T-cell (primary cell): ENCODE results near the gene TMPO. TPM values are rescaled to one million over a fixed set of nuclear protein-coding genes. Genes with fewer than 3 reads are reported as not detected.
"Not testable (repeated sequence)": the region's sequence is repeated elsewhere in the genome, so short reads cannot be mapped to it uniquely, and the experiment has no call there.

Experiments
- ATAC-seq, 4 experiments: fragments of 200-7000 bp in 3 of 4; fragments of 150-1000 bp in 1 of 4; cut with Tn5 transposase; replicated peaks in 1 of 4; 1 replicate in 3 of 4; 2 replicates in 1 of 4; pipeline ENCODE4 v1.10.0; 2021; ENCODE audit warnings: moderate library complexity in 3 of 4, mild to moderate bottlenecking in 2 of 4, moderate number of reproducible peaks in 1 of 4
- CTCF ChIA-PET, 2 donors: fragments of 300-600 bp; sonication (Branson Sonifier 250); formaldehyde crosslinking; loops; one replicate each; lab custom pipeline; 2022; ENCODE audit warnings: antibody characterized with exemption in 2 of 2; lab: Charles Lee
- POLR2A ChIA-PET, 2 donors: fragments of 300-600 bp; sonication (Branson Sonifier 250); formaldehyde crosslinking; loops; one replicate each; lab custom pipeline; 2022; ENCODE audit warnings: antibody characterized with exemption in 2 of 2; lab: Charles Lee
- DNase-seq, 35 experiments: peaks; one replicate each; pipeline versions ENCODE4 v3.0.0 to v3.0.0-alpha.2; 2013 to 2023
- H3K27ac ChIP-seq: one replicate; pipeline ENCODE4 v1.5.1; 2013; ENCODE audit warnings: low read length
- H3K27me3 ChIP-seq, 2 experiments: replicated peaks in 1 of 2; 1 replicate in 1 of 2; 2 replicates in 1 of 2; pipeline versions ENCODE4 v1.6.1 to v1.7.0; 2013; ENCODE audit warnings: low read length in 1 of 2, mixed read lengths in 1 of 2; ENCODE audit not compliant: control insufficient read depth in 2 of 2, insufficient read depth in 2 of 2; ENCODE audit errors: extremely low read depth in 1 of 2
- H3K36me3 ChIP-seq, 2 donors: 1 replicate in 1 of 2; 2 replicates in 1 of 2; pipeline versions ENCODE4 v1.6.1 to v1.7.0; 2013; ENCODE audit warnings: low read length in 1 of 2; ENCODE audit not compliant: control insufficient read depth in 2 of 2, insufficient read depth in 1 of 2; ENCODE audit errors: extremely low read depth in 1 of 2
- H3K4me1 ChIP-seq, 2 experiments: 1 replicate in 1 of 2; 2 replicates in 1 of 2; pipeline versions ENCODE4 v1.6.1 to v1.7.0; 2013; ENCODE audit warnings: low read length in 2 of 2, mixed read lengths in 1 of 2; ENCODE audit not compliant: insufficient read depth in 2 of 2, control insufficient read depth in 1 of 2; ENCODE audit errors: extremely low read depth in 1 of 2
- H3K4me3 ChIP-seq, 2 donors: 1 replicate in 1 of 2; 2 replicates in 1 of 2; pipeline versions ENCODE4 v1.5.1 to v1.7.0; 2013; ENCODE audit warnings: mild to moderate bottlenecking in 2 of 2, low read length in 1 of 2, moderate library complexity in 1 of 2; ENCODE audit not compliant: control insufficient read depth in 1 of 2; ENCODE audit errors: extremely low read depth in 1 of 2
- H3K9me3 ChIP-seq: 2 replicates; pipeline ENCODE4 v1.7.0; 2013
- H3K27ac Mint-ChIP-seq, 2 donors: one replicate each; pipeline ENCODE4 v1.8.0; 2020 to 2021; ENCODE audit warnings: mild to moderate bottlenecking in 2 of 2, mixed read lengths in 2 of 2
- H3K27me3 Mint-ChIP-seq, 2 donors: one replicate each; pipeline ENCODE4 v1.8.0; 2021 to 2022; ENCODE audit warnings: mixed read lengths in 2 of 2
- H3K36me3 Mint-ChIP-seq: one replicate; pipeline ENCODE4 v1.8.0; 2021; ENCODE audit warnings: mixed read lengths
- H3K4me1 Mint-ChIP-seq, 3 donors: one replicate each; pipeline ENCODE4 v1.8.0; 2020 to 2022; ENCODE audit warnings: mixed read lengths in 3 of 3, mild to moderate bottlenecking in 1 of 3
- H3K4me3 Mint-ChIP-seq, 3 donors: one replicate each; pipeline ENCODE4 v1.8.0; 2020 to 2022; ENCODE audit warnings: mild to moderate bottlenecking in 3 of 3, mixed read lengths in 3 of 3, moderate library complexity in 3 of 3
- H3K9me3 Mint-ChIP-seq, 3 donors: one replicate each; pipeline ENCODE4 v1.8.0; 2020 to 2022; ENCODE audit warnings: mixed read lengths in 3 of 3
- WGBS: methylation state at CpG from one replicate; pipeline ENCODE4 v1.1.5; 2013; ENCODE audit warnings: missing lambda C conversion rate; ENCODE audit not compliant: insufficient coverage; 5-methylcytosine and 5-hydroxymethylcytosine counted together
- total RNA-seq, 35 experiments: library from RNA in 6 of 35; stranded (reverse) in 6 of 35; fragments of 120-200 nt in 1 of 35; gene quantifications; one replicate each; pipeline versions ENCODE4 v1.2.1 to v1.2.4 and lab custom pipeline; 2013 to 2026

Gene TMPO
- total RNA-seq, 5 donors from 2014 or later (not counting 1 experiment from before 2014, with no cell fraction given) = 101 to 143 (median 129) TPM

DNA sequence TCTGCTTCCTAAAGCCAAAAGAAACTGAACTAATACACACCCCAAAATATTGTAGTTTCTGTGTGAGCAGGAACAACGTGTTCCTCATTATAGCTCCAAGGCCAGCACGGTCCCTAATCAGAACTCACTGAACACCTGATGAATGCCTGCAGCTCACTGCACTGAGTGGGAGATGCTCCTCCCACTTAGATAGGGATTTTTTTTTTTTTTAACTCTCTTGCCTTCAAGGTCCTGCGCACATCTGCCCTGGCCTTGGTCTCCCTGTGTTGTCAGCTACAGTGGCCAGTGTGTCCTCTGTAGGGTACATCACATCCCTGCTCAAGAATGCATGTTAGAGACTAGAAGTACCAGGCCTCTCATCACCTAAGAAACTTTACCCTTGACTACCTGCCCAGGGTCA, 44.3 kb upstream of the TMPO start:
- WGBS = 70% methylated on average over 3 of the region's 3 CpGs
- H3K4me1 Mint-ChIP-seq = no peaks in the 10 kb centered on the region
- H3K27ac ChIP-seq = no peak overlapping the region
- no peak overlapping the region for H3K4me3 Mint-ChIP-seq
- ChIA-PET CTCF (interaction anchor here in 1 of 2 donors (0.6 kb wide), 1 partner anchor 96 kb away, joined by 8 read pairs; no protein-coding TSS in a partner anchor), POLR2A (no interaction called here)
- no peak overlapping the region for H3K4me3 ChIP-seq
- no peaks in the 10 kb centered on the region for H3K9me3 ChIP-seq
- peaks cover 4 to 9% of the 10 kb centered on the region in 2 donors for H3K27me3 Mint-ChIP-seq
- H3K9me3 Mint-ChIP-seq = no peaks in the 10 kb centered on the region
- H3K36me3 Mint-ChIP-seq = no peaks in the 10 kb centered on the region
- no peak overlapping the region for H3K27ac Mint-ChIP-seq
- H3K4me1 ChIP-seq = no peaks in the 10 kb centered on the region
- no peaks in the 10 kb centered on the region for H3K36me3 ChIP-seq
- ATAC-seq (no peak), DNase-seq (no peak)
- peaks cover 0 to 5% of the 10 kb centered on the region in 2 experiments for H3K27me3 ChIP-seq

DNA sequence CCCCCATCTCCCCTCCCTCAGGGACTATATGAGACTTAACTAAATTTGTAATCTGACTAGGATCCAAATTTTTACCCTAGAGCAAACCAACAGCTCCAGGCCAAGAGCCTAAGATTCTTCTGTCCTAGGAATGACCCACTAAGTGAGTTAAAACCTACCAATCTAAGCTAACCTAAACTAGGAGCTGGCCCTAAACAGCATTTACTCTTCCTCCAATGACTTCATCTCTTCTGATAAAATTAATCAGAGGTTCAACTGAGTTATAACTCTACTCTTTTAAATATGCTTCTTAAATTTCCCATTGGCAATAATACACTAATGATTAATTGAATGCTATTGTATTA, 39.9 kb upstream of the TMPO start:
- DNase-seq (no peak), ATAC-seq (no peak)
- Mint-ChIP-seq H3K27ac (no peak overlapping the region), H3K27me3 (peaks cover 0 to 5% of the 10 kb centered on the region in 2 donors), H3K9me3 (no peaks in the 10 kb centered on the region), H3K4me1 (no peaks in the 10 kb centered on the region), H3K4me3 (no peak overlapping the region), H3K36me3 (no peaks in the 10 kb centered on the region)
- H3K4me1 ChIP-seq = no peaks in the 10 kb centered on the region
- H3K27ac ChIP-seq = no peak overlapping the region
- H3K9me3 ChIP-seq = no peaks in the 10 kb centered on the region
- H3K27me3 ChIP-seq = peaks cover 0 to 8% of the 10 kb centered on the region in 2 experiments
- ChIA-PET POLR2A (no interaction called here), CTCF (no interaction called here)
- H3K36me3 ChIP-seq = no peaks in the 10 kb centered on the region
- no peak overlapping the region for H3K4me3 ChIP-seq

GRCh38 chr12:98478606-98479005, 36.8 kb upstream of the TMPO start:
- no peak overlapping the region for H3K4me3 ChIP-seq
- Mint-ChIP-seq H3K4me1 (no peaks in the 10 kb centered on the region), H3K27me3 (peaks cover 0 to 3% of the 10 kb centered on the region in 2 donors), H3K36me3 (no peaks in the 10 kb centered on the region), H3K4me3 (no peak overlapping the region), H3K9me3 (no peaks in the 10 kb centered on the region), H3K27ac (no peak overlapping the region)
- no peak for ATAC-seq
- no peak for DNase-seq
- peaks cover 0 to 5% of the 10 kb centered on the region in 2 experiments for H3K27me3 ChIP-seq
- 90% methylated on average over 2 of the region's 5 CpGs for WGBS
- H3K4me1 ChIP-seq = no peaks in the 10 kb centered on the region
- no peak overlapping the region for H3K27ac ChIP-seq
- H3K9me3 ChIP-seq = no peaks in the 10 kb centered on the region
- ChIA-PET CTCF (no interaction called here), POLR2A (no interaction called here)
- no peaks in the 10 kb centered on the region for H3K36me3 ChIP-seq

- H3K4me3 Mint-ChIP-seq = no peak overlapping the region
- Histone ChIP-seq H3K27ac (no peak overlapping the region), H3K9me3 (no peaks in the 10 kb centered on the region), H3K4me3 (no peak overlapping the region), H3K4me1 (no peaks in the 10 kb centered on the region), H3K36me3 (no peaks in the 10 kb centered on the region), H3K27me3 (peaks cover 0 to 3% of the 10 kb centered on the region in 2 experiments)
- 100% methylated on average over 4 of the region's 7 CpGs for WGBS
- no peaks in the 10 kb centered on the region for H3K36me3 Mint-ChIP-seq
- H3K9me3 Mint-ChIP-seq = no peaks in the 10 kb centered on the region
- no peaks in the 10 kb centered on the region for H3K4me1 Mint-ChIP-seq
- no peaks in the 10 kb centered on the region for H3K27me3 Mint-ChIP-seq
- H3K27ac Mint-ChIP-seq = no peak overlapping the region
- ChIA-PET CTCF (interaction anchor here in 1 of 2 donors (0.5 kb wide), 1 partner anchor 213 kb away, joined by 3 read pairs; no protein-coding TSS in a partner anchor), POLR2A (interaction anchor here in 1 of 2 donors (0.6 kb wide), 1 partner anchor 36 kb away, joined by 3 read pairs; no protein-coding TSS in a partner anchor)
- ATAC-seq = no peak
- no peak for DNase-seq
Observed at GRCh38 chr12:98483621-98484503, 31.5 kb upstream of the TMPO start.

GRCh38 chr12:98485792-98486340, 29.5 kb upstream of the TMPO start:
- Mint-ChIP-seq H3K36me3 (no peaks in the 10 kb centered on the region), H3K27ac (no peak overlapping the region), H3K27me3 (no peaks in the 10 kb centered on the region), H3K4me1 (peaks cover under 1 to 1% (median 1%) of the 10 kb centered on the region in 3 donors), H3K4me3 (no peak overlapping the region), H3K9me3 (no peaks in the 10 kb centered on the region)
- 75% methylated on average over 2 of the region's 6 CpGs for WGBS
- H3K4me1 ChIP-seq = peaks cover 0 to 1% of the 10 kb centered on the region in 2 experiments
- ChIA-PET POLR2A (no interaction called here), CTCF (interaction anchor here (0.6 to 0.9 kb wide), 2 partner anchors 23 to 24 kb away, joined by 3 to 4 read pairs; no protein-coding TSS in a partner anchor)
- ATAC-seq (no peak), DNase-seq (no peak)
- H3K27ac ChIP-seq = no peak overlapping the region
- no peaks in the 10 kb centered on the region for H3K36me3 ChIP-seq
- H3K4me3 ChIP-seq = no peak overlapping the region
- no peaks in the 10 kb centered on the region for H3K9me3 ChIP-seq
- peaks cover 0 to 2% of the 10 kb centered on the region in 2 experiments for H3K27me3 ChIP-seq

DNA sequence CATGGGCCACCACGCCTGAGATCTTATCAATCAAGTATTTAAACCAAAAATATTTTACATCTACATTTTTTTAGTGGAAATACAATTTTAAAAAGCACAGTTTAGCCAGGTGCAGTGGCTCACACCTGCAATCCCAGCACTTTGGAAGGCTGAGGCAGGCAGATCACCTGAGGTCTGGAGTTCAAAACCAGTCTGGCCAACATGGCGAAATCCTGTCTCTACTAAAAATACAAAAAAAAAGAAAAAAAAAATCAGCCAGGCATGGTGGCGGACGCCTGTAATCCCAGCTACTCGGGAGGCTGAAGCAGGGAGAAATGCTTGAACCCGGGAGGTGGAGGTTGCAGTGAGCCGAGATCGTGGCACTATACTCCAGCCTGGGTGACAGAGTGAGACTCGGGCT, 27.0 kb upstream of the TMPO start:
- not testable (repeated sequence) for H3K36me3 Mint-ChIP-seq, ATAC-seq
- WGBS = 100% methylated on average over 4 of the region's 9 CpGs

More for the DNA sequence above, 27.0 kb upstream of the TMPO start:
- H3K4me1 Mint-ChIP-seq = peaks cover 5 to 10% (median 5%) of the 10 kb centered on the region in 3 donors
- H3K9me3 Mint-ChIP-seq, H3K36me3 ChIP-seq, CTCF ChIA-PET, H3K27me3 ChIP-seq, POLR2A ChIA-PET, H3K27ac ChIP-seq, H3K27ac Mint-ChIP-seq, H3K4me3 Mint-ChIP-seq, H3K4me1 ChIP-seq, H3K9me3 ChIP-seq, DNase-seq, H3K27me3 Mint-ChIP-seq, H3K4me3 ChIP-seq: not testable (repeated sequence)
